K562 (cell line): ENCODE data around the gene BANP. TPM values are rescaled to one million over a fixed set of nuclear protein-coding genes. Genes with fewer than 3 reads are reported as not detected.

Source experiments
- E2F6 ChIP-seq, 2 experiments: IDR thresholded peaks; 2 replicates each; pipeline ENCODE4 v1.6.1; 2011; ENCODE audit warnings: borderline replicate concordance in 1 of 2, control low read depth in 1 of 2, low read depth in 1 of 2, low read length in 1 of 2, mild to moderate bottlenecking in 1 of 2, mixed read lengths in 1 of 2, moderate library complexity in 1 of 2; ENCODE audit not compliant: insufficient read depth in 1 of 2, insufficient read length in 1 of 2, poor library complexity in 1 of 2, severe bottlenecking in 1 of 2; ENCODE audit errors: extremely low read depth in 1 of 2
- ERF ChIP-seq: fragments of 450-650 bp; formaldehyde crosslinking; IDR thresholded peaks from 2 replicates; pipeline ENCODE4 v1.4.0; 2020; ENCODE audit warnings: mild to moderate bottlenecking, mixed read lengths
- IRF2 ChIP-seq: sonication (generic); formaldehyde crosslinking; IDR thresholded peaks from 2 replicates; pipeline ENCODE4 v1.8.1; 2022; ENCODE audit warnings: mild to moderate bottlenecking, missing genetic modification reagents
- NBN ChIP-seq: fragments of 450-650 bp; IDR thresholded peaks from 2 replicates; pipeline ENCODE4 v1.6.1; 2016; ENCODE audit warnings: low read depth, mild to moderate bottlenecking
- POLR2B ChIP-seq: fragments of 450-650 bp; IDR thresholded peaks from 2 replicates; pipeline ENCODE4 v1.6.1; 2018; ENCODE audit warnings: low read depth; ENCODE audit not compliant: partially characterized antibody
- RFX5 ChIP-seq: IDR thresholded peaks from 2 replicates; pipeline ENCODE4 v1.6.1; 2011; ENCODE audit warnings: low read depth, mild to moderate bottlenecking, improper control_type of control experiment, low read length
- RFX7 ChIP-seq: fragments of 250-450 bp; sonication (Bioruptor Pico); IDR thresholded peaks from 2 replicates; pipeline ENCODE4 v1.5.1; 2021; ENCODE audit warnings: mild to moderate bottlenecking
- RHOXF2B ChIP-seq: fragments of 250-450 bp; sonication (Bioruptor Pico); conservative IDR thresholded peaks from 2 replicates; pipeline ENCODE4 v1.5.1; 2021
- SUPT5H ChIP-seq: fragments of 450-650 bp; IDR thresholded peaks from 2 replicates; pipeline ENCODE4 v1.6.1; 2016
- UBTF ChIP-seq, 2 experiments: IDR thresholded peaks; 2 replicates each; pipeline ENCODE4 v1.6.1; 2012; ENCODE audit warnings: improper control_type of control experiment in 2 of 2, low read depth in 2 of 2, low read length in 2 of 2, borderline replicate concordance in 1 of 2
- ZBTB17 ChIP-seq: fragments of 450-650 bp; formaldehyde crosslinking; IDR thresholded peaks from 2 replicates; pipeline ENCODE4 v1.4.0; 2020; ENCODE audit warnings: mild to moderate bottlenecking
- ZNF174 ChIP-seq: fragments of 250-450 bp; sonication (Bioruptor Pico); IDR thresholded peaks from 2 replicates; pipeline ENCODE4 v1.4.0; 2020; ENCODE audit warnings: mild to moderate bottlenecking
- ZNF175 ChIP-seq: fragments of 200-800 bp; sonication (Bioruptor generic); IDR thresholded peaks from 2 replicates; pipeline ENCODE4 v1.6.1; 2016; ENCODE audit warnings: low read depth, mild to moderate bottlenecking, missing genetic modification characterization, missing compliant biosample characterization
- ZNF398 ChIP-seq: fragments of 250-450 bp; sonication (Bioruptor Pico); IDR thresholded peaks from 2 replicates; pipeline ENCODE4 v1.8.0; 2021; ENCODE audit warnings: moderate library complexity, mild to moderate bottlenecking, inconsistent platforms
- ZNF436 ChIP-seq: fragments of 250-450, 450-650 bp; sonication (Bioruptor Pico); formaldehyde crosslinking; IDR thresholded peaks from 2 replicates; pipeline ENCODE4 v1.7.0; 2020; ENCODE audit warnings: mild to moderate bottlenecking
- polyA plus RNA-seq, 8 experiments: library from polyadenylated mRNA; depleted of rRNA in 4 of 8; stranded (reverse) in 5 of 8; unstranded in 3 of 8; fragments of >200 nt; fragmentation: Nextera tagmentation in 2 of 8; fragmentation: Illumina TruSeq in 1 of 8; extraction: Ambion mirVana in 2 of 8; extraction: Trizol in 1 of 8; gene quantifications; 2 replicates each; pipeline versions ENCODE4 v1.2.1 to v1.2.3, GENCODE V29; 2011 to 2014; ENCODE audit warnings: inconsistent platforms in 1 of 8, missing spikeins in 1 of 8
- total RNA-seq, 7 experiments: library from RNA; depleted of rRNA in 6 of 7; stranded (reverse); fragments of >200 nt in 6 of 7; fragmentation: Illumina TruSeq in 2 of 7; extraction: Trizol in 2 of 7; gene quantifications; 2 replicates each; pipeline versions ENCODE4 v1.2.1 to v1.2.3, GENCODE V29; 2011 to 2021; ENCODE audit warnings: low replicate concordance in 1 of 7
- TF ChIP-seq, protein P1 (sequence below): fragments of 200-800 bp; sonication (Bioruptor generic); IDR thresholded peaks from 2 replicates; pipeline ENCODE4 v1.6.1; 2016; ENCODE audit warnings: missing genetic modification characterization, missing compliant biosample characterization

The BANP gene
- total and polyA plus RNA-seq, 9 of the 15 experiments (the other 6 are each of a cell fraction or from before 2014, with no cell fraction given) = 4.6 to 22.1 (median 15.6) TPM

- TF ChIP-seq ZNF398 (CRISPR knock-in tag) = no peak
- peak; percentile 68 for TF ChIP-seq POLR2B
- peak; percentile 95; the same call in 1 of the 2 replicates for TF ChIP-seq ZNF175 (CRISPR knock-in tag)
- TF ChIP-seq ERF (CRISPR knock-in tag) = peak; percentile 95; the same call in 1 of the 2 replicates
- no peak for TF ChIP-seq IRF2
- no peak for TF ChIP-seq RHOXF2B (CRISPR knock-in tag)
- TF ChIP-seq RFX5 = no peak
- TF ChIP-seq, protein P1, sequence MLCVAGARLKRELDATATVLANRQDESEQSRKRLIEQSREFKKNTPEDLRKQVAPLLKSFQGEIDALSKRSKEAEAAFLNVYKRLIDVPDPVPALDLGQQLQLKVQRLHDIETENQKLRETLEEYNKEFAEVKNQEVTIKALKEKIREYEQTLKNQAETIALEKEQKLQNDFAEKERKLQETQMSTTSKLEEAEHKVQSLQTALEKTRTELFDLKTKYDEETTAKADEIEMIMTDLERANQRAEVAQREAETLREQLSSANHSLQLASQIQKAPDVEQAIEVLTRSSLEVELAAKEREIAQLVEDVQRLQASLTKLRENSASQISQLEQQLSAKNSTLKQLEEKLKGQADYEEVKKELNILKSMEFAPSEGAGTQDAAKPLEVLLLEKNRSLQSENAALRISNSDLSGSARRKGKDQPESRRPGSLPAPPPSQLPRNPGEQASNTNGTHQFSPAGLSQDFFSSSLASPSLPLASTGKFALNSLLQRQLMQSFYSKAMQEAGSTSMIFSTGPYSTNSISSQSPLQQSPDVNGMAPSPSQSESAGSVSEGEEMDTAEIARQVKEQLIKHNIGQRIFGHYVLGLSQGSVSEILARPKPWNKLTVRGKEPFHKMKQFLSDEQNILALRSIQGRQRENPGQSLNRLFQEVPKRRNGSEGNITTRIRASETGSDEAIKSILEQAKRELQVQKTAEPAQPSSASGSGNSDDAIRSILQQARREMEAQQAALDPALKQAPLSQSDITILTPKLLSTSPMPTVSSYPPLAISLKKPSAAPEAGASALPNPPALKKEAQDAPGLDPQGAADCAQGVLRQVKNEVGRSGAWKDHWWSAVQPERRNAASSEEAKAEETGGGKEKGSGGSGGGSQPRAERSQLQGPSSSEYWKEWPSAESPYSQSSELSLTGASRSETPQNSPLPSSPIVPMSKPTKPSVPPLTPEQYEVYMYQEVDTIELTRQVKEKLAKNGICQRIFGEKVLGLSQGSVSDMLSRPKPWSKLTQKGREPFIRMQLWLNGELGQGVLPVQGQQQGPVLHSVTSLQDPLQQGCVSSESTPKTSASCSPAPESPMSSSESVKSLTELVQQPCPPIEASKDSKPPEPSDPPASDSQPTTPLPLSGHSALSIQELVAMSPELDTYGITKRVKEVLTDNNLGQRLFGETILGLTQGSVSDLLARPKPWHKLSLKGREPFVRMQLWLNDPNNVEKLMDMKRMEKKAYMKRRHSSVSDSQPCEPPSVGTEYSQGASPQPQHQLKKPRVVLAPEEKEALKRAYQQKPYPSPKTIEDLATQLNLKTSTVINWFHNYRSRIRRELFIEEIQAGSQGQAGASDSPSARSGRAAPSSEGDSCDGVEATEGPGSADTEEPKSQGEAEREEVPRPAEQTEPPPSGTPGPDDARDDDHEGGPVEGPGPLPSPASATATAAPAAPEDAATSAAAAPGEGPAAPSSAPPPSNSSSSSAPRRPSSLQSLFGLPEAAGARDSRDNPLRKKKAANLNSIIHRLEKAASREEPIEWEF = no peak
- TF ChIP-seq ZNF174 = no peak
- 0 out of 4 replicates have a peak, but pooled peaks of 1 of the 2 experiments have one; percentile 42 for TF ChIP-seq UBTF (IDR thresholded peaks at IDR 0.05; ENCODE audit: borderline replicate concordance in 1 of 2, low read depth in 2 of 2, low read length in 2 of 2)
- TF ChIP-seq NBN = no peak; the same call in 1 of the 2 replicates
- TF ChIP-seq ZBTB17 (CRISPR knock-in tag) = peak; percentile 82
- no peak for TF ChIP-seq ZNF436 (CRISPR knock-in tag)
- TF ChIP-seq SUPT5H = 0 out of 2 replicates have a peak, but pooled peaks have one; percentile 57
- peak; percentile 92 to 96 for TF ChIP-seq E2F6 (IDR thresholded peaks at IDR 0.05; ENCODE audit: borderline replicate concordance in 1 of 2, extremely low read depth in 1 of 2, insufficient read depth in 1 of 2, insufficient read length in 1 of 2, low read depth in 1 of 2, low read length in 1 of 2, poor library complexity in 1 of 2, severe bottlenecking in 1 of 2)
- no peak for TF ChIP-seq RFX7 (CRISPR knock-in tag)
Measured at GRCh38 chr16:87950765-87951551, at the start of gene BANP (continued).
